ENCODE data around the gene KCNH4. TPM values are rescaled to one million over a fixed set of nuclear protein-coding genes. Genes with fewer than 3 reads are reported as not detected.
A peak's percentile ranks its signal among the peaks of the same experiment; 100 is the strongest.

KCNH4 gene
- total and polyA plus RNA-seq, 2 donors (not counting 1 experiment from before 2014, with no cell fraction given) = 0.62 to 1.0 TPM

DNA sequence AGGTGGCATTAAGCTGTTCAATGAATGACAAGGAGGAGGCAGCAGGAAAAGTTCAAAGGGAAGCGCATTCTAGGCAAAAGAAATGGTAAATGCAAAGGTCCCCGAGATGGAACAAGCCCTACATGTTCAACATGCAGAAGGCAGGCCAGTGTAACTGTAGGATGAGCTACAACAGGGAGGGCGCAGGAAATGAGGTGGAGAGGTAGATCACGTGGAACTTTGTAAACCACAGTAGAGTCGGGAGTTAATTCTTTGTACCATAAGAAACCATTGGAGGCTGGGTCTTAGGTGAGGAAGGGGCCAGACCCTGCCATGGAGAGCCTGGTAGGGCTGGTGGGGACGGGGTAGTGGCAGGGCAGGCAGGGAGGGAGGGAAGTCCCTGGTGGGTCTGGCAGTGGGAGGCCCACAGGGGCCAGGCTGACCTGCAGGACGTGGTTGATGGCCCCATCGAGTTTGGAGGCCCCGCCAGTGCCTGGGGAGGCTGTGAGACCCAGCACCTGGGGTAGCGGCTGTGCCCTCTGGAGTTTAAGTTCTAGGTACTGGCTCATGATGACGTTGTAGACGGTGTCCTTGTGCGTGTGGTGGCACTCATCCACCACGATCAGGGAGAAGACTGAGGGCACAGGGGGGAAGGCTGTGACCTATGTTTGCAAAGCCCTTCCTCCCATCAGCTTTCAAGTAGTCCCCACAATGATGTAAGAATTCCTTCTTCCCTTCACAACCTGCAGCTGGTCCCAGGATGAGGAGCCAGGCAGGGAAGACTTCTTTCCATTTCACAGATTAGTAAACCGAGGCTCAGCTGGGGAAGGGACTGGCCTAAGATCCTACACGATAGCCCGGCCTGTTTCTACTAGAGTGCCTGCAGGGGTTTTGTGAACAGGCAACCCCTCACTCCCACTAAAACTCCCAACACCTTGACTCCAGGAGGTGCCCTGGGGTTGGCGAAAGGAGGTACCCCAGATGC lies 70.4 kb downstream of the KCNH4 start:
- no peak overlapping the region for H3K4me3 ChIP-seq (ENCODE audit: control extremely low read depth in 1 of 5, extremely low read depth in 1 of 5, insufficient read depth in 1 of 5, low read depth in 2 of 5, low read length in 4 of 5)
- ChIA-PET POLR2A (interaction anchor here (0.7 kb wide), 1 partner anchor 500 kb away, joined by 3 read pairs; no protein-coding TSS in a partner anchor), CTCF (interaction anchor here (0.6 to 6.9 kb wide), 10 partner anchors 14 to 349 kb away, joined by 3 to 115 read pairs (median 4); partner anchors contain the start of genes CNP, KCNH4 and NKIRAS2)
- intact Hi-C loops (cut with micrococcal nuclease) = loop anchor here (10.0 kb wide), 1 partner anchor 274 kb away; the partner anchor contains the start of gene STAT3
- ATAC-seq (ENCODE audit: low read depth) (no peak), DNase-seq (peak; percentile 4)
- no peak for TF ChIP-seq EZH2 (IDR thresholded peaks at IDR 0.05; ENCODE audit: borderline replicate concordance, insufficient read depth, low read depth, low read length, poor library complexity, severe bottlenecking)
- TF ChIP-seq, protein P1, sequence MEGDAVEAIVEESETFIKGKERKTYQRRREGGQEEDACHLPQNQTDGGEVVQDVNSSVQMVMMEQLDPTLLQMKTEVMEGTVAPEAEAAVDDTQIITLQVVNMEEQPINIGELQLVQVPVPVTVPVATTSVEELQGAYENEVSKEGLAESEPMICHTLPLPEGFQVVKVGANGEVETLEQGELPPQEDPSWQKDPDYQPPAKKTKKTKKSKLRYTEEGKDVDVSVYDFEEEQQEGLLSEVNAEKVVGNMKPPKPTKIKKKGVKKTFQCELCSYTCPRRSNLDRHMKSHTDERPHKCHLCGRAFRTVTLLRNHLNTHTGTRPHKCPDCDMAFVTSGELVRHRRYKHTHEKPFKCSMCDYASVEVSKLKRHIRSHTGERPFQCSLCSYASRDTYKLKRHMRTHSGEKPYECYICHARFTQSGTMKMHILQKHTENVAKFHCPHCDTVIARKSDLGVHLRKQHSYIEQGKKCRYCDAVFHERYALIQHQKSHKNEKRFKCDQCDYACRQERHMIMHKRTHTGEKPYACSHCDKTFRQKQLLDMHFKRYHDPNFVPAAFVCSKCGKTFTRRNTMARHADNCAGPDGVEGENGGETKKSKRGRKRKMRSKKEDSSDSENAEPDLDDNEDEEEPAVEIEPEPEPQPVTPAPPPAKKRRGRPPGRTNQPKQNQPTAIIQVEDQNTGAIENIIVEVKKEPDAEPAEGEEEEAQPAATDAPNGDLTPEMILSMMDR (IDR thresholded peaks at IDR 0.05) = no peak
- no peaks in the 10 kb centered on the region for H3K27me3 ChIP-seq (replicated peaks in 1 of 4; ENCODE audit: control extremely low read depth in 1 of 4, control insufficient read depth in 3 of 4, insufficient read depth in 4 of 4, low read length in 3 of 4)
- peaks cover 14% of the 10 kb centered on the region for H3K79me2 ChIP-seq (ENCODE audit: control insufficient read depth, insufficient read depth, low read length)
- H3K36me3 ChIP-seq (replicated peaks in 1 of 2; ENCODE audit: control extremely low read depth in 1 of 2, control insufficient read depth in 1 of 2, extremely low read depth in 1 of 2, insufficient read depth in 2 of 2, low read length in 1 of 2) = peaks cover 0 to 28% of the 10 kb centered on the region in 2 experiments
- H3K9me3 ChIP-seq (ENCODE audit: control extremely low read depth in 1 of 3, control insufficient read depth in 2 of 3, insufficient read depth in 1 of 3, low read length in 2 of 3) = peaks cover 0 to 4% (median 0%) of the 10 kb centered on the region in 3 donors
- peak overlapping the region; percentile 92 for H3K4me2 ChIP-seq (replicated peaks; ENCODE audit: low read depth, low read length, poor library complexity, severe bottlenecking)
- Mint-ChIP-seq H3K27ac (peak overlapping the region; percentile 79), H3K4me3 (peak overlapping the region; percentile 61), H3K27me3 (no peaks in the 10 kb centered on the region), H3K4me1 (peaks cover 51% of the 10 kb centered on the region), H3K9me3 (ENCODE audit: insufficient read depth) (no peaks in the 10 kb centered on the region)
- no peak overlapping the region for H3K9ac ChIP-seq (ENCODE audit: low read length)
- H2AFZ ChIP-seq (ENCODE audit: insufficient read depth, low read depth, low read length, poor library complexity, severe bottlenecking) = no peak overlapping the region
- H3K4me1 ChIP-seq (ENCODE audit: control insufficient read depth in 2 of 2, insufficient read depth in 2 of 2, low read length in 2 of 2) = peaks cover 34 to 48% of the 10 kb centered on the region in 2 donors
- 91% methylated on average over 14 of the region's 18 CpGs for WGBS (ENCODE audit: insufficient coverage)
- no peaks in the 10 kb centered on the region for H4K20me1 ChIP-seq (ENCODE audit: control insufficient read depth, insufficient read depth, low read length, poor library complexity, severe bottlenecking)
- peak overlapping the region in 1 of 2 donors; percentile 6 for H3K27ac ChIP-seq (ENCODE audit: low read length in 2 of 2)

Data from B cell (primary cell).